Brain microvascular endothelial cell (primary cell): ENCODE results near the gene KAT2B.
A peak's percentile ranks its signal among the peaks of the same experiment; 100 is the strongest.
"Not testable (repeated sequence)": the region's sequence is repeated elsewhere in the genome, so short reads cannot be mapped to it uniquely, and the experiment has no call there.

ENCODE experiments used
- DNase-seq: peaks from one replicate; pipeline ENCODE4 v3.0.0-alpha.2; 2020
- H3K27ac ChIP-seq: fragments of 250-450 bp; sonication (Bioruptor Pico); 2 replicates; pipeline ENCODE4 v1.5.1; 2020; ENCODE audit warnings: mild to moderate bottlenecking, moderate library complexity
- H3K27me3 ChIP-seq: fragments of 250-450 bp; sonication (Bioruptor Pico); replicated peaks from 2 replicates; pipeline ENCODE4 v1.5.1; 2020; ENCODE audit warnings: mild to moderate bottlenecking
- H3K36me3 ChIP-seq: fragments of 250-450 bp; sonication (Bioruptor Pico); replicated peaks from 2 replicates; pipeline ENCODE4 v1.5.1; 2020; ENCODE audit warnings: mild to moderate bottlenecking
- H3K4me3 ChIP-seq: 2 replicates; pipeline ENCODE4 v1.5.1; 2011; ENCODE audit warnings: low read depth, mild to moderate bottlenecking, control low read depth, low read length, moderate library complexity
- in situ Hi-C: cut with HindIII; loops from 2 replicates; pipeline ENCODE4 v1.10.0; 2017; ENCODE audit warnings: low sequenced_read_pairs, low pct_ligation_motif_present
- TF ChIP-seq, protein P1 (sequence below): IDR thresholded peaks from 2 replicates; pipeline ENCODE4 v1.5.1; 2011; ENCODE audit warnings: low read depth, mild to moderate bottlenecking, moderate library complexity, low read length, control low read depth, inconsistent platforms; ENCODE audit errors: missing control alignments

The KAT2B gene

DNA sequence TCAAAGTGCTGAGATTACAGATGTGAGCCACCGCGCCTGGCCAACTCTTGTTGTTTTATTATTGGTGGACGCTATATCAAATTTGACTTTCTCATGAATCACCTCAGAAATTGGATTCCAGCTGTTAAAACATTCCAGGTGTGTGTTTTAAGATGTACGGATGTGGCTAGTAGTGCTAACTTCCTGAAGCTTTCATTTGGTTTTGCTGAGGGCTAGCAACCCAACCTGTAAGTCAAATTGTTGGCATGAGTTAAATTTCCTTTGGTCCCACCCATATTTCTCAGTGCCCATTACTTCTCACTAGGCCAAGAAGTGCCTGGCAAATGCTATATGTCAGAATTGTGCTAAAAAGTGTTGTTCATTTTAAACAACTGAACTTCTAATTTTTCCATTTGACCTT is 13.1 kb upstream of the KAT2B start:
- Histone ChIP-seq H3K4me3 (no peak overlapping the region), H3K27me3 (no peaks in the 10 kb centered on the region), H3K27ac (no peak overlapping the region), H3K36me3 (no peaks in the 10 kb centered on the region)
- TF ChIP-seq, protein P1, sequence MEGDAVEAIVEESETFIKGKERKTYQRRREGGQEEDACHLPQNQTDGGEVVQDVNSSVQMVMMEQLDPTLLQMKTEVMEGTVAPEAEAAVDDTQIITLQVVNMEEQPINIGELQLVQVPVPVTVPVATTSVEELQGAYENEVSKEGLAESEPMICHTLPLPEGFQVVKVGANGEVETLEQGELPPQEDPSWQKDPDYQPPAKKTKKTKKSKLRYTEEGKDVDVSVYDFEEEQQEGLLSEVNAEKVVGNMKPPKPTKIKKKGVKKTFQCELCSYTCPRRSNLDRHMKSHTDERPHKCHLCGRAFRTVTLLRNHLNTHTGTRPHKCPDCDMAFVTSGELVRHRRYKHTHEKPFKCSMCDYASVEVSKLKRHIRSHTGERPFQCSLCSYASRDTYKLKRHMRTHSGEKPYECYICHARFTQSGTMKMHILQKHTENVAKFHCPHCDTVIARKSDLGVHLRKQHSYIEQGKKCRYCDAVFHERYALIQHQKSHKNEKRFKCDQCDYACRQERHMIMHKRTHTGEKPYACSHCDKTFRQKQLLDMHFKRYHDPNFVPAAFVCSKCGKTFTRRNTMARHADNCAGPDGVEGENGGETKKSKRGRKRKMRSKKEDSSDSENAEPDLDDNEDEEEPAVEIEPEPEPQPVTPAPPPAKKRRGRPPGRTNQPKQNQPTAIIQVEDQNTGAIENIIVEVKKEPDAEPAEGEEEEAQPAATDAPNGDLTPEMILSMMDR = no peak
- no peak for DNase-seq
- in situ Hi-C loops = no loop called here

DNA sequence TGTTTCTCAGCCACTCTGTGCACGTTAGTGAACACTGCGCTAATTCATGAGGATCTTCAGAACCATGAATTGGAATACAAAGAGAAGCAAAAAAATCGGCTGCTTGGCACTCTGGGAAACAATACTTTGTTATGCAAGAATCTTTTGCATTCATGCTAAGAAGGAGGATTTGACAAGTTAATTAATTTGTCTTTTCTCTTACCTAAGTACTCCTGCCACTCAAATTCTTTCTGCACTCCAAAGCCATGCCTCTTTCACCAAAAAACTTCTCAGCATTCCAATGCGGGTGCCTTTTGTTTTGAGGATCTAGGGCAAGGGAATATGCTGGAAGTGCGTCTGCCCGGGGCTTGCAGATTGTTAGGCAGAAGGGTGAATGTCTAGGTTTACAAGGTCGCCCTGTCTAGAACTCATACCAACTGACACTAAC is 11.3 kb upstream of the KAT2B start:
- Histone ChIP-seq H3K36me3 (no peaks in the 10 kb centered on the region), H3K27ac (no peak overlapping the region), H3K4me3 (no peak overlapping the region), H3K27me3 (no peaks in the 10 kb centered on the region)
- TF ChIP-seq, protein P1 = no peak
- in situ Hi-C loops = no loop called here
- DNase-seq = no peak

DNA sequence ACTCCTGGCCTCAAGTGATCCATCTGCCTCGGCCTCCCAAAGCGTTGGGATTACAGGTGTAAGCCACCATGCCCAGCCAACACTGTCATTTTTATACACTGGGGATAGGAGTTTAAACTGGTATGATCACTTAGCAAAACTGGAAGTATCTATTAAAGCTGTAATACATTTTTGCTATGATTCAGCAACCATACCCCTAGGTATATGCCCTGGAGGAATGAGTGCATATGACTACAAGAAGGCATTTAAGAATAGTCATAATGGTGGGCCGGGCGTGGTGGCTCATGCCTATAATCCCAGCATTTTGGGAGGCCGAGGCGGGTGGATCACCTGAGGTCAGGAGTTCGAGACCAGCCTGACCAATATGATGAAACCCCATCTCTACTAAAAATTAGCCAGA is 8.3 kb upstream of the KAT2B start:
- H3K36me3 ChIP-seq, H3K27me3 ChIP-seq, in situ Hi-C loops, DNase-seq, H3K4me3 ChIP-seq, H3K27ac ChIP-seq: not testable (repeated sequence)

DNA sequence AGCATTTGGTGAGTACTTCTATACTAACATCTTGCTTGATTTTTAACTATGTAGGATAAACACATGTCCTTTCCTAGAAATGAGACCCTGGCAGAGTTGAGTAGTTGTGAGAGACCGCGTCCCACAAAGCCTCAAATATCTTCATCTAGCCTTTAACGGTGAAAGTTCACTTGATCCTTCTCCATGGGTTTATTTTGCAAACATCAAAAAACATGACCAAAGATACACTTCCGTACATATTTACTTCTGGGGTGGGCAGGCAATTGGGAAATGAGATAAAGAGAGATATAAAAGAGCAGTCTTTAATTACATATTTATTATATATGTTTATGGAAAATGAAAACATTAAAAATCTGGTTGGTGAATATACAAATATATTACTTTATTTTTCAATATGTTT is 5.2 kb upstream of the KAT2B start:
- H3K27ac ChIP-seq = no peak overlapping the region
- H3K27me3 ChIP-seq = no peaks in the 10 kb centered on the region
- TF ChIP-seq, protein P1 = no peak
- no peak for DNase-seq
- H3K36me3 ChIP-seq = no peaks in the 10 kb centered on the region
- in situ Hi-C loops = no loop called here
- no peak overlapping the region for H3K4me3 ChIP-seq

DNA sequence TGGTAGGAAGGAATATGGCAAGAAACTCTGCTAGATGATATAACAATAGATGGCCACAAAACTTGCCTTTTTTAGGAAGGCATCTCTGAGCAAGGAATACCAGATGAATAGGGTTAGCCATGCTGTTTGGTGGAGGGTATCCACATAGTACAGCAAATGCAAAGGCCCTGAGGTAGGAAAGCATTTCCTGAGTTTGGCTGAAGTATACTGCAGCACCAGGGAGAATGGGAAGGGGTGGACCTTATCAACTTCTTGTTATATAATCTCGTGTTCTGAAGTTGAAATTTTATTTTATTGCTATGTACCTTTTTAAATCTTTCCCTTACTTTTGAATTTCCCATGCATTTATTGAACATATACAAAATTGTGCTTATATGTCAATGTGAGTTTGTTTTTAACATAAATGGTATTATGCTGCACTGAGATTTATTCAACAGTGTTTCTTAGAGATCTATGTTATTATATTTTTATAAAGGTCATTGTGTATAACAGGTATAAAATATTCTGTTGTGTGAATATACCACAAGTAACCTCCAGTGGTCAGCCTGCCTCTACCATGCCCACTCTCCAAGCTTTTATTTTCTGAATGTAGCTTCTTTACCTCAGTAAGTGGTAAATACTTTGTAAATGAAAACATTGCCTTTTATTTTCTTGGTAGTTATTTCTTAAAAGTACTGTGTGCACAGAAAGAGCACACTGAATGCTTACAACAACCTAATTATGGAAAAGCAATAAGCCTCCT is 2.8 kb upstream of the KAT2B start:
- Histone ChIP-seq H3K36me3 (no peaks in the 10 kb centered on the region), H3K27me3 (no peaks in the 10 kb centered on the region), H3K4me3 (no peak overlapping the region), H3K27ac (no peak overlapping the region)
- no peak for DNase-seq
- in situ Hi-C loops = no loop called here
- TF ChIP-seq, protein P1 = no peak

DNA sequence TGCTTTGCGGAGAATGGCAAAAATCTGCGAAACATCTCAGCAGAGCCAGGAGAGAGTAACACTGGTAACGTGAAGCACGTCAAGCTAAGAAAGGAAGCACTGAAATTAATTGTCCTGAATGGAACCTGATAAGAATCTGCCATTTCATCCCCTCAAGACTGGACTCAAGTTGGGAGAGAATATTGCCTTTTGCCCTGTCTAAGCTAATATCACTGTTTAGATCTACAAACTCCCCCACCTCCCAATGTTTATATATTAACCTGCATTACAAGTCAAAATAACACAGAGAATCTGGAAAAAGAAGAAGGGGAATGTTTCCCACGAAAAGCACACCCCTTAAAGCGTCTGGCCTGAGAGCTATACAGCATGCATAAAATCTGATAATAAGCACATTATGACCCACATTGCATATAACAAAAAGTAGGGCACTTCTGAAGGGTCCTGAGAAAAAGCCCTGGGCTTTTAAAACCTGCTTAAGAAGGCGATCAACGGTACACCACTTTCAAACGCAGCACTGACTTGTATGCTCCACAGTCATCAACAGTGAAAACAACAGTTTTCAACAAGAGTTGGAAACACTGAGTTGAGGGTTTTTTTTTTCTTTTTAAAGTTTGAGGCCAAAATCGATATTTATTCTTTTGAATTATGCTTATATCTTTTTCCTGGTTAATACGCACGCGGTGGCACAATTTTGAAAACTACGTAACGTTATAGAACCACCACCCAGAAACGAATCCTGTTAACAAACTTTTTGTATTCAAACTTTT is 1.4 kb upstream of the KAT2B start:
- TF ChIP-seq, protein P1 = no peak
- Histone ChIP-seq H3K4me3 (peak overlapping the region; percentile 77), H3K36me3 (no peaks in the 10 kb centered on the region), H3K27me3 (no peaks in the 10 kb centered on the region), H3K27ac (no peak overlapping the region)
- DNase-seq = no peak
- in situ Hi-C loops = no loop called here
